Umbilical cord (tissue), 1 donor: ENCODE data around the gene OTOGL. TPM values are rescaled to one million over a fixed set of nuclear protein-coding genes. Genes with fewer than 3 reads are reported as not detected.

ENCODE experiments used
- total RNA-seq: library from RNA; depleted of rRNA; stranded (reverse); fragments of >200 nt; gene quantifications from one replicate; pipeline ENCODE4 v1.2.3, GENCODE V29; 2014; ENCODE audit warnings: low replicate concordance; ENCODE audit not compliant: insufficient read depth

The OTOGL gene
- total RNA-seq, 1 donor from 2014 or later: 3.1 TPM

Other genes with a start within 250 kb of the OTOGL start
- gene PPP1R12A, start 164.4 kb upstream of the OTOGL start, total RNA-seq: 452 TPM